A673 (cell line): ENCODE results near the gene DAZL.

ENCODE experiments used
- EZH2 ChIP-seq: fragments of 200-600 bp; sonication (generic); IDR thresholded peaks from 2 replicates; pipeline ENCODE4 v1.6.1; 2017; ENCODE audit warnings: borderline replicate concordance, low read depth, mild to moderate bottlenecking, mixed read lengths, antibody characterized with exemption, low read length; ENCODE audit not compliant: poor library complexity, severe bottlenecking
- TF ChIP-seq, protein P1 (sequence below): fragments of 300-800, 200-600 bp; sonication (generic); conservative IDR thresholded peaks from 2 replicates; pipeline ENCODE4 v1.5.1; 2017; ENCODE audit warnings: low read depth, mild to moderate bottlenecking, antibody characterized with exemption, low read length, moderate library complexity, mixed read lengths

DNA sequence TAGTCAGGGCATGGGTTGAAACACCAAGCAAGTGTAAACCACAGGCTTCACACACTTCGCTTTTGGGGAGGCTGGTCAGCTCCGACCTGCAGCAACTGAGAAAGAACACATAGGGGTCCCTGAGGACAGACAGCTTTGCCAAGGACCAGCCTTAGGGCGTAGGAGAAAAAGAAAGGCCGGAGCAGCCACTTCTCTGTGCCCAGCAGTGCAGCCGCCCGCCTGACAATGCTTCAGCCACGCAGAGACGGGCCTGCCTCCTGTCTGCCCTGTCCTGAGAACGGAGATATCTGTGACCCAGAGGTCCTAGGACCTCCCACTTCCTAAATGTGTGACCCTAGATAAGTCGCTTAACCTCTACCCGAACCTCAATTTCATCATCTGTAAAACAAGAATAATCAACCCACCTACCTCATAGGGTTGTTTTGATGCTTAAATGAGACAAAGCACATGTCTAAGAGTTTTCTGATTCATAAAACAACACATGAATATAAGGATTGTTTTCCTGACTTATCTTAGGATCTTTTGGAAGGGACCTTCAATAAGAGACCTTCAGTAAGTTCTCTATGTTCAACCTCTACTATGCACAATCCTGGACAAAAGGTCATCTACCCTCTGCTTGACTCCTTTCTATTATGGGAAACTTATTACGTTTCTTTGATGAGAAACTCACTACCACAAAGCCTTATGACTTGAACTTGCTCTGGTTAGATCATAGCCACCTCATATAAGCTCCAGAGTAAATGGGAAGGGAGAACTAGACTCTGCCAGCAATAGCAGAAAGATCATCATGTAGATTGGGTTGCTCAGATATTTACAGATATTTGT lies 58.8 kb downstream of the DAZL start:
- TF ChIP-seq, protein P1, sequence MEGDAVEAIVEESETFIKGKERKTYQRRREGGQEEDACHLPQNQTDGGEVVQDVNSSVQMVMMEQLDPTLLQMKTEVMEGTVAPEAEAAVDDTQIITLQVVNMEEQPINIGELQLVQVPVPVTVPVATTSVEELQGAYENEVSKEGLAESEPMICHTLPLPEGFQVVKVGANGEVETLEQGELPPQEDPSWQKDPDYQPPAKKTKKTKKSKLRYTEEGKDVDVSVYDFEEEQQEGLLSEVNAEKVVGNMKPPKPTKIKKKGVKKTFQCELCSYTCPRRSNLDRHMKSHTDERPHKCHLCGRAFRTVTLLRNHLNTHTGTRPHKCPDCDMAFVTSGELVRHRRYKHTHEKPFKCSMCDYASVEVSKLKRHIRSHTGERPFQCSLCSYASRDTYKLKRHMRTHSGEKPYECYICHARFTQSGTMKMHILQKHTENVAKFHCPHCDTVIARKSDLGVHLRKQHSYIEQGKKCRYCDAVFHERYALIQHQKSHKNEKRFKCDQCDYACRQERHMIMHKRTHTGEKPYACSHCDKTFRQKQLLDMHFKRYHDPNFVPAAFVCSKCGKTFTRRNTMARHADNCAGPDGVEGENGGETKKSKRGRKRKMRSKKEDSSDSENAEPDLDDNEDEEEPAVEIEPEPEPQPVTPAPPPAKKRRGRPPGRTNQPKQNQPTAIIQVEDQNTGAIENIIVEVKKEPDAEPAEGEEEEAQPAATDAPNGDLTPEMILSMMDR, result no peak
- TF ChIP-seq EZH2, result no peak
